HG03571 (cell line): ENCODE measurements around the gene VPS50.

Experiments
- ATAC-seq: cut with Tn5 transposase; IDR thresholded peaks from one replicate; pipeline ENCODE4 v1.9.1; 2021; ENCODE audit not compliant: unreplicated experiment

The VPS50 gene, protein sequence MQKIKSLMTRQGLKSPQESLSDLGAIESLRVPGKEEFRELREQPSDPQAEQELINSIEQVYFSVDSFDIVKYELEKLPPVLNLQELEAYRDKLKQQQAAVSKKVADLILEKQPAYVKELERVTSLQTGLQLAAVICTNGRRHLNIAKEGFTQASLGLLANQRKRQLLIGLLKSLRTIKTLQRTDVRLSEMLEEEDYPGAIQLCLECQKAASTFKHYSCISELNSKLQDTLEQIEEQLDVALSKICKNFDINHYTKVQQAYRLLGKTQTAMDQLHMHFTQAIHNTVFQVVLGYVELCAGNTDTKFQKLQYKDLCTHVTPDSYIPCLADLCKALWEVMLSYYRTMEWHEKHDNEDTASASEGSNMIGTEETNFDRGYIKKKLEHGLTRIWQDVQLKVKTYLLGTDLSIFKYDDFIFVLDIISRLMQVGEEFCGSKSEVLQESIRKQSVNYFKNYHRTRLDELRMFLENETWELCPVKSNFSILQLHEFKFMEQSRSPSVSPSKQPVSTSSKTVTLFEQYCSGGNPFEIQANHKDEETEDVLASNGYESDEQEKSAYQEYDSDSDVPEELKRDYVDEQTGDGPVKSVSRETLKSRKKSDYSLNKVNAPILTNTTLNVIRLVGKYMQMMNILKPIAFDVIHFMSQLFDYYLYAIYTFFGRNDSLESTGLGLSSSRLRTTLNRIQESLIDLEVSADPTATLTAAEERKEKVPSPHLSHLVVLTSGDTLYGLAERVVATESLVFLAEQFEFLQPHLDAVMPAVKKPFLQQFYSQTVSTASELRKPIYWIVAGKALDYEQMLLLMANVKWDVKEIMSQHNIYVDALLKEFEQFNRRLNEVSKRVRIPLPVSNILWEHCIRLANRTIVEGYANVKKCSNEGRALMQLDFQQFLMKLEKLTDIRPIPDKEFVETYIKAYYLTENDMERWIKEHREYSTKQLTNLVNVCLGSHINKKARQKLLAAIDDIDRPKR

DNA sequence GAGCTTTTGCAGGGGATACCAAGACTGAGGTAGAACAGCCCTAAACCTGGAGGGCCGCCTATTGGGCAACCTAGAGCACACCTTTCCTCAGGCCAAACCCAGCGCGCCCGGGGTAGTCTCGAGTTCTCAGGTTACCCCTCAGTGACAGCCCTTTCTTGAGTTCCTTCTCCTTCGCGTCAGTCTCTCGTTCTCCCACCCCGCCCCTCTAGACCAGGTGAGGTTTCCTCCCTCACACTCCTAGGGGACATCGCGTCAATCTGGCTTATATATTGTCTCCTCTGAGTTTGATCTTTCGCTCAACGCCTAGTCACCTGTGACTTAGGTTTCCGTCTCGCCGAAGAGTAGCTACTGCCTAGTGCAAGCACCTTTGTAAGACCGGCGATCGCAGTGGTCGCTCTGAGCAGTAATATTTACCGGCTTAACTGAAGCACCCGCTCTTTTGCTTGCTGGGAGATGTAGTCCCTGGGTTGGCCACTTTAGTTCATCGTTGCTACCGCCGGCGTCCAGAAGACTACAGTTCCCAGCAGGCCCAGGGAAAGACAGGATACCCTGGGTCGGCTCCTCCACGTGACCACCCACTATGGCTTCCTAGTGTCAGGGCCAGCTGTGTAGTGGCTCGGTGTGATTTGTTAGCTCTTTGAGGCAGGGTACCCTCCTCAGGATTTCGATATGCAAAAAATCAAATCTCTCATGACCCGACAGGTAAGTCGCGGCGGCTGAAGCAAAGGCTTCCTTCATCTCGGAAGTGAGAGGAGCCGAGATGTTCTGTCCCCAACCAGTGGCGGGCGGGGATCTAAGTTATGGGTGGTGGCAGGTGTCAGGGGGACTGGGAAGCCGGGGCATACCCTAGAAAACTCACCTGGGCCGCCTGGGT, at the start of gene VPS50:
TSS of gene VPS50 (plus strand) at position 568 of the 874 bp plus-strand sequence. CDS start at position 670, 102 bp downstream.
- ATAC-seq, result peak; percentile 100

DNA sequence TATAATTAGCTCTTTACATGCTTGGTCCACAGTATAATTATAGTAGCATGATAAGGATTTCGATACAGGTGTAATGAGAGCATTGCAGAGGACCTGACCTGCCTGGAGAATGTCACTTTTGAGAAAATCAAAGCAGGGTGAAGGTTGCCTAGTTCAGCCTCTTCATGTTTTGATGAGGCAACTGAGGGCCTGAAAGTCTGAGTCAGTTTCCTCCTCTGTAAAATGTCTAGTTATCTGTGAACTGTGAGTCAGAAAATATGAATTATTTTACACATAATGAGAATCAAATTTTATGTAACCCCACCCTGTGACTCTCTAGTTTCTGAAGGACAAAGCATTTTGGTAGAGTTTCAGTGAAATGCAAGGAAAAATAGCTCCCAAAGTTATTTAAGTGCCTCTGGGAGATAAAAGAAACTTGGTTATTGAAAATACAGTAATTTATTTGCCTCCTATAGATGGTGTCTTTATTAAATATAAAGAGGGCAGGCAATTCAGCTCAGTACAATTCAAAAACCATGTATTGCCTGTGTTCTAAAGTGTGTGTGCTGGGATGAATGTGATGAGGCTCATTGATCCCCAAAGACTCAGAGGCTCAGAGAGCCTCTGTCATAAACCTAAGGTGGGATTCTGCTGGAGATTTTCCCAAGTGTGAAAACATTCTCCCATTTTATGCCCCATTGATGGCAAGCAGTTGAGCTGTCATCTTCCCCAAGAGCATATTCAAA, 46.7 kb upstream of the VPS50 start:
- ATAC-seq, result no peak

DNA sequence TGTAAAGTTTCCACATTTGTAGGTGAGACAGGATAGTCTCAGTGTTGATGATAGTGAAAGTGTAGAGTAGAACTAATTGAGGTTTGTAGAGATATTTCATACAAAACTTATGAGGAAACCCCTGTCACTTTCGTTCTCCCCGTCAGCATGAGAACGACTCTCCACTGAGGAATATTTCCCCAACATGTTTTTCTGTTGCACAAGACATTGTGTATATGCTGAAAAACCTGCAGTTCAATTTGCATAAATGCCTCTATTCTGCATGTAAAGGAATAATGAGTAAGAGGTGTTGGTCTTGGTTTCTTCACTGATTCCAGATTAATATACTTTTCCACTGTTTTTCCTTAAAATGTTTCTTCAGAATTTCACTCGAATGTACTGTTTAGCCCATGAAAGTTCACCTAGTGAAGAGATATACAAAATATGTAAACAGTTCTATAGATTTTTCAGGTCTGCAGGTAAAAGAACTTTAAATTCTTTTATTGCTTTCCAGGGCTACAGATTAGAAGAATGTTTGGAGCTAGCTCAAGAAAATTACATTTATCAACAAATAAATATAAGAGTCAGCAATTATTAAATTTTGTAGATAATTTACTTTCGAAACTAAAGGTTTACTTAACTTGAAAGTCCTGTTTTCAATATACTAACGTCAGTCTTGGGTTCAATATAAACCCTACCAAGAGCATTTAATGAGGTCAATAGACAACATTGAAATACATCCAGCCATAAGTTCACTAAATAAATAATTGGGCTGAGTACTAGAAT, 43.1 kb upstream of the VPS50 start:
- ATAC-seq, result no peak

DNA sequence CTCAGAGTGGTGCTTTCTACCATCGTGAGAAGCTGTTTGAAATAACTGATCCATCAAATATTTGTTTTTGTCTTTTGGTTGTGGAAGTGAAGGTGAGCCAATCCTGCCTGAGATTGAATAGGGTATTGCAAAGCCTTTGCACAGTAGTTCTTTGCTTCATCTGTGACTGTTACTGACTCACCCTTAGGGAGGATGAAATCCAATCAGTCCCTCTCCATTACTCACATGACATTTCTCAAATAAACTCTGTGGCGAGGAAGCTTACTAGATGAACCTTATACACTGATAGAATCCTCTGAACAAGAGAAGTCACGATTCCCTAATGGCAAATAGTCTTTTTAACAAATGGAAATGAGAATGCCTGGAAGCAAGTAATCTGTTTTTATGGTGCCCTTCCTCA, 37.8 kb upstream of the VPS50 start:
- ATAC-seq, result no peak

DNA sequence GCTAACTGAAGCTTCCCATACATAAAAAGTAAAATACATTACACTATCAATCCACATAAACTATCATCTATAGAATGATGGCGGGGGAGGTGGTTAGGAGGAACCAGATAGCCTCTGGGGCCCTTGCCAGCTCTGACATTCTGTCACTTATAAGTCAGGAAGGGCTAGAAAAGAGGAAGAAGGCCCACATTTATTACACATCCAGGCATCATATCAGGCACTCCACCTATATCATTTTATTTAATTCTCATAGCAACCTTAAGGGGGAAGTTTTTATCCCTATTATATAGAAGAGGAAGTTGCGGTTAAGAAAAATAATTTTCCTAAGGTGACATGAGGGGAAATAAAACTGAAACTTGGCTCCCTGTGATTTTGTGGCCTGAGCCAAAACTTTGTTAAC, 35.8 kb upstream of the VPS50 start:
- no peak for ATAC-seq

DNA sequence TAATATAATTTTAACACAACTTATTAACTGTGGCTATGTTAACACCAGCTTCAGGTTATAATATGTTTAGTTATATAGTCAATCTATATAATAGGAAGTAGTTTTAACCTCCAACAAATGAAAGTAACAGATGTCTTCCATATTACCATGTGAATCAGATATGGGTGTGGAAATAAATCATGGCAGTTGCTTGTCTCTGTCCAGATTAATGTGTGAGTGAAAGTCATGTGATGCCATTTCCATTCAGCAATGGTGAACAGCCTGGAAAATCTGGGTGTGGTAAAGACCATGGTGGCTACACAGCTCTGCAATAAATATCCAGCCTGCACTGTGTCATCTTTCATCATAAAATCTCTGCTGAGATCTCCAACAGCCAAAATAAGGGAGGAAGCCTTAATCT, 33.7 kb upstream of the VPS50 start:
- ATAC-seq, result no peak

DNA sequence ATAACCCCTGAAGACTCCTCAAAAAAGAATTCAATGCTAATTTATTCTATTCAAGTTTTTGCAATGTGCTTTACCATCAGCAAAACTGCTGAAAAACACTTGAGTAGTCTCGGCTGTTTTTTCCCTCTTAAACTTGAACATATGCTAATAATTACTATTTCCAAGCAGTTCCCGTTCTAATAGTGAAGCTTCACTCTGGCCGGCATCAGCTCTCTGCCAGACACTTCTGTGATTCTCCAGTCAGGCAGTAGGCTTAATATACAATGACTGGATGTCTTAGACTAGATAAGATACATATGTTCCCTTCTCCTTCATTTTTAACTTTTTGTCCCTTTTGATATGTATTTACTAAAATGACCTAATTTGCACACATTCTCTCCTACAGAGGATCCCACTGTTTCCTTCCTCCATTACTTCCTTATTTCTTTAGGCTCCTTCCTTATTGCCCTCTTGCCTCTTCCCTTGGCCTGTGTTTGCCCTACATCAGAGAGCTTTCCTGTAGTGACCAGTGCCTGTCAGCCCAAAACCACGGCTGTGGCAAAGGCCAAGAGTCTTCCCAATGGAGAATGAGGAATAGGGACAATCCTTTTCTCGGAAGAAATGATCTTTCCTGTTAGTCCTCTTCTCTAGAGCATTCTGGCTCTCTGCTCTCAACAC, 29.4 kb upstream of the VPS50 start:
- no peak for ATAC-seq

DNA sequence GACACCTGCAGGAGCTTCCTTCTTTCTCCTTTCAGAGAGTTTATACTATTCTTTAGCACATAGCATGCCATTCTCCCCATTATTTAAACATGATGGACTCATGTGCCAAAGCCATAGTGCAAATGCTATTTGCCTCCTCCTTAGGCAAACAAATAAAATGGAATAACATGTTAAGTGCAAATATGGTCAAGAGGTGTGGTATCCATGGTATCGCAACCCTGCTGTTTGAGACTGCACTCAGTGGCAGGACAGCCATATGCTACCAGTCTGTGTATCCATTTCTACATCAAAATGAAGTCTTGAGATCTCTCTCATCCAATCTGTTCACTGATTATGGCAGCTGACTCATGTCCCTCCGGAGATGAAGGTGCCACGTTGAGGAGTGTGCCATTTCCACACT, 28.7 kb upstream of the VPS50 start:
- no peak for ATAC-seq

DNA sequence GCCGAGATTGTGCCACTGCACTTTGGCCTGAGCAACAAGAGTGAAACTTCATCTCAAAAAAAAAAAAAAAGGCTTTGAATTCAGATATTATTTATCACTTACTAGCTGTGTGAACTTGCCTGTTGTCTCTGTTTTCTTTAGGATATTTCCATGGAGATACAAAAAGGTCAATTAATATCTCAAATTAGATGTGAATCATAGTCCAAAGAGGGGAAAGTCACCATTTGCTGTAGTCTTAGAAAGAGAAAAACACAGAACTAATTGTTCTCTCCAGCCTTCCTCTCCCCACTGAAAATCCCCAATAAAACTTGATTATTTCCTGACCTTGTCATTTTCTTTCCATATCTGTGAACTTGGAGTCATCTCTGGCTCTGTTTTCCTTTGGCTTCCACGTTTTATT, 27.1 kb upstream of the VPS50 start:
- ATAC-seq, result no peak

DNA sequence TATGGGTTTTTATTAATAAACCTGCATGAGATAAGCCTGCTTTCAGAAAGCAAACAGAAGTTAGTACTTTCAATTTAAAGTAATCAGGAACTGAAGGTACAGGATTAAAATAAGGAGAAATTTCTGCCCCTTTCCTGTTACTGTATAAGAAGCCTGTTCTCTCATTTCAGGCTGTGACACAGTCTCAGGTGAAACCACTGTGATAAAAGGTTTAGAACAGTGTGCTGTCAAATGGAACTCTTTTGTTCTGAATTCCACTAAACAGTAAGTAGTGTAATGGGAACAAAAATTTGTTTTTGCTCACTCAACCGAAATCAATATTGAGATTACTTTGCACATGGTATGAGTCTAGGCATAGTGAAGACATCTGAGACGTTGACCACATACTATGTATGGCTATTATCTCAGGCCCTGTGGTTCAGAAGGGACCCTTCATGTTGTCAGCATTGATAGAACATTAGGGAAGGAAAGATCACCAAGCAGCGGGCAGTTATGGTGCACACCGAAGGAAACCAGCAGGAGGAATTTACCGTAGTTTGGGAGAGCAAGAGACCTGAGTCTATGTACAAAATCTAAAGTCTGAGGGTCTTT, 20.8 kb upstream of the VPS50 start:
- ATAC-seq, result no peak

DNA sequence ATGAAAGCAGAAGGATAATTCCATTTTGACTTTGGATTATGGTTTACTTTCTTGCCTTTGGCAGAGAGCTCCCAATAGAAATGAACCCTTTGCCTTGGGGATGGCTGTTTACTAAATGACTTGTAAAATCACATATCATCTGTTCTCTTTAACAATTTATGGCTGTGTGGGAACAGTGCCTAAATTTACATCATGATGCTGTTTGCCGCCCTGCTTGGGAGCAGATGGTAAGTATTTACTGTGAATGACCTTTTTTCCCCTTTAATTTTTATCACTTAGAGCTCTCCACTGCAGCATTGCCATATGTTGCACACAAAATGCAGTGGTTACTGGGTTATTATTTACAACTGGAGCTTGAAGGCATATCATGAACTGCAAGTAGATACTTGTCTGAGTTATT, 19.3 kb upstream of the VPS50 start:
- ATAC-seq, result no peak

DNA sequence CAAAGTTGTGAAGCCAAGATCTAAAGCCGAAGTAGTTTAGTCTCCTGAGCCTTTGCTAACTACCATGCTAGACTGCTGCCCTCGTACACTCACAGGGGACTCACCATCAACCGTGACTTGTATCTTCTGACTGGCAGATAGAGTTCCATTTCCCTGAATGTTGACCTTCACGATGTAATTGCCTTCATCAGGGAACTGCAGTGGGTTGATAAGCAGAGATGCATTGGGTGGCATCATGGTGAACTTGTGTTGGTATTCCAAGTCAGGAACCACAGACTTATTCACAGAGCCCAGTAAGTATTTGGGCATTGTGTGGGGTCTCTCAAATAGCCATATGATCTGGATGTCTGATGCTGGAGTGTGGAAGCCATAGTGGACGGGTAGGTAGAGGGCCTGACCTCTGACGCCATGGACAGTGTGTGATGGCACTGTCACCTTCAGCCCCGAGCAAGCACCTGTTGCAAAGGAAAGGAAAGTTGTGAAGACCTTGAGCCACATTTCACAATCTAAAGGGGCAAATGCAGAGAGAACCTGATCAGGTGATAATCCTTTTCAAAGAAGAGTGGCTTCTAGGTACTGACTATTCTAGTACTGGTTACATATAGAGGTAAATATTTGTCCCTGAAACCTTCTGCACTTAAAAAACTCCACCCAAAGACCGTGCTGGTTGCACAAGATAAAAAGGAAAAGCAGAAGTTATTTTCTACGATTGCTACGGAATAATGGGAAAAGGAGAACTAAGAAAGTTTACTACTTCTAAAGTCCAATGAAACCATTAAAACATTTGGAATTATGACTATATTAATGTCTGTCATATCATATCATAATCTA, 13.0 kb upstream of the VPS50 start:
- ATAC-seq, result no peak

DNA sequence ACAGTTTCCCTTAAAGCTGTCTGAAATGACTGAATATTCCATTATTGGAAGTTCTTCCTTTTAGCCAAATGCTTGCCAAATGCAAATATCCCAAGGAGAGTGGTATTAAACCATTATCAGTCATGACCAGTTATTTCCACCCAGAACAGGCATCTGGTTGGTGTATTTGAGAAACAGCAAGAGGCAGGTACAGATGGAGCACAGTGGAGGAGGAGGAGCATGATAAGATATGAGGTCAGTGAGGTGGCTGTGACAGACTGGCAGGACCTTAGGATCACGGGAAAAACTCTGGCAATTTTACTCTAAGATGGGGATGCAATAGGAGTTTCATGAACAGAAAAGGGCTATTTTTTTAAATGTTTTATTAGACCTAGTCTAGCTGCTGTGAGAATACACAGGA, 12.3 kb upstream of the VPS50 start:
- no peak for ATAC-seq

DNA sequence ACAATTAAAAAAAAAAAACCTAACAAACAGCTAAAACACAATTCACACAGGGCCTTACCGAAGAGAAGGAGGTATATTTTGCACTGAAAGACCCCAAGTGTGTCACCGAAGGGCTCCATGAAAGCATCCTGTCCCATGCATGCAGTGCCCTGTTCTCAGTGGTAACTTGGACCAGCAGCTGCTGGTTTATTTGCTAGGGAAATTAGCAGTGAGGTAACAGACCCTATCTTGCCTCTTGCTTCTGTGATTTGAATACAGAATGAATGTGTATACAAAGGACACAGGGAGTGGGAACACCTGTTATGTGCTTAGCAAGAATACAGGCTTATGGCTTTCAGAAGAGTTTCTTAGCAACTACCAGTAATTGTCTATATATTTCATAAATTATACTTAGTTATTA, 5.9 kb upstream of the VPS50 start, which contains the start of gene HEPACAM2:
TSS of gene HEPACAM2 (minus strand) at position 160 of the 400 bp plus-strand sequence.
- ATAC-seq, result no peak

DNA sequence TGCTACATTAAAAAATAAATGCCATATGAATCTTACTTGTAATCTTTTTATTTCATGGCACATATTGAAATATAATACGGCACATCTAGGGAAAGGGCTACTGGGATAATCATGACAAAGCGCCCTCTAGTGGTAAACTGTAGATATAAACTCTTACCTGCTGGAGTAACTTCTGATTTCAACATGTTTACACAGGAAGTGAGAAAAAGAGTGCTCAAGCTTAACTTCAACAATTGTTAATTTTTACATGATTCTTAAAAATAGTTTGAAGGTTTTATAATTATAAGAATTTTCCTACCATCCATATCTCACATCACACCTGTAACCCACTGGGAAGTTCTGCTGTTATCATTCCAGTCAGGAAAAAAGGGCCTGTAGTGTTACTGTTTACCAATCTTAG, 3.9 kb upstream of the VPS50 start:
- no peak for ATAC-seq

DNA sequence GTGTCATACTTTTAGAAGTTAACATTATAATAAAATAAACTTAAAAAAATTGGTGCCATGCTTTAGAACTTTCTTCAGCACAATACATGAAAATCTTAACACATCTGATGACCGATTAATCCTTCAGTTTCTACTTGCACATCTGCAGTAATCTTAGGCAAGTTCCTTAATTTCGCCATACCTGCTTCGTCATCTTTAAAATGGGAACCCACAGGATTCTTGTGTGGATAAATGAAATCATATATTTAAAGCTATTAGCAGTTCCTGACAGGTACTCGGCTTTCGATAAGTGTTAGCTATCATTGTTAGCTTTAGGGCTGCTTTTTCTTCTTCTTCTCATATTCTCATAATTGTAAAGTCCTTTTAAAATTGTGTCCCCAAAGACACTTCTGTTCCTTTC, 907 bp upstream of the VPS50 start:
- no peak for ATAC-seq

DNA sequence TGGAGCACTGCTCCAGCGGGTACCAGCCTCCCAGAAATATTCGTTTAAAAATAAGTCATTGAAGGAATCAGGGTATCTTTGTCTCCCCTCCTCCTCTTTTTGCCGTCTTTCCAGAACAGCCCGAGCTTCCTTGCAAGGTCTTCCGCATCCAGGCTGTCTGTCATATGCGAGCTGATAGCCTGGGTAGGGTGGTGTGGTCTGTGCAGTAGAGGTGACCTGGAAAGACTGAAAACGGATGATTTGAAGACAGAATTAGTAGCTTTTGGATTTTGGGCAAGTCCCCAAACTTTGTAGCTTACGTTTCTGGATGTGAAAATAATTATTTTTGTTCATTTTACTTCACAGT, 480 bp downstream of the VPS50 start:
- ATAC-seq, result peak; percentile 3

DNA sequence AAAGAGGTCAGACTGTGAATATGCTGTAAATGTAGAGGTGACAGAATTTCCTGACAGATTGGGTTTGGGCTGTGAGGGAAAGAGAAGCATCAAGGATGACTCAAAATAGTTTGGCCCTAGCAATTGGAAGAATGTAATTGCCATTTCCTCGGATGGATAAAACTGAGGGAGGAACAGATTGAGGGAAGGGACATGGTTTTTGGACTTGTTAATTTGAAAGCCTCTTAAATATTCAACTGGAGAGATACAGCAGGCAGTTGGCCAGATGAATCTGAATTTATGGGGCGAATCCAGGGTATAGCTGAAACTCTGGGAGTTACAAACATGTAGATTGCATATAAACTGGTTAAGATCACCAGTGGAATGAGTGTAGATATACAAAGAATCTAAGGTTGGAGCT, 3.4 kb downstream of the VPS50 start:
- ATAC-seq, result no peak
